Stimulated activated CD8-positive, alpha-beta memory T cell treated with anti-CD3 and anti-CD28 coated beads, Interleukin-12 subunit alpha, Interleukin-12 subunit beta, amount 100 ng/mL, for 4 hours (primary cell): ENCODE data around the gene FBXL4.
"Not testable (repeated sequence)": the region's sequence is repeated elsewhere in the genome, so short reads cannot be mapped to it uniquely, and the experiment has no call there.

ENCODE experiments used
- DNase-seq: peaks from one replicate; pipeline ENCODE4 v3.0.0-alpha.2; 2020; ENCODE audit warnings: low read depth

FBXL4 gene

DNA sequence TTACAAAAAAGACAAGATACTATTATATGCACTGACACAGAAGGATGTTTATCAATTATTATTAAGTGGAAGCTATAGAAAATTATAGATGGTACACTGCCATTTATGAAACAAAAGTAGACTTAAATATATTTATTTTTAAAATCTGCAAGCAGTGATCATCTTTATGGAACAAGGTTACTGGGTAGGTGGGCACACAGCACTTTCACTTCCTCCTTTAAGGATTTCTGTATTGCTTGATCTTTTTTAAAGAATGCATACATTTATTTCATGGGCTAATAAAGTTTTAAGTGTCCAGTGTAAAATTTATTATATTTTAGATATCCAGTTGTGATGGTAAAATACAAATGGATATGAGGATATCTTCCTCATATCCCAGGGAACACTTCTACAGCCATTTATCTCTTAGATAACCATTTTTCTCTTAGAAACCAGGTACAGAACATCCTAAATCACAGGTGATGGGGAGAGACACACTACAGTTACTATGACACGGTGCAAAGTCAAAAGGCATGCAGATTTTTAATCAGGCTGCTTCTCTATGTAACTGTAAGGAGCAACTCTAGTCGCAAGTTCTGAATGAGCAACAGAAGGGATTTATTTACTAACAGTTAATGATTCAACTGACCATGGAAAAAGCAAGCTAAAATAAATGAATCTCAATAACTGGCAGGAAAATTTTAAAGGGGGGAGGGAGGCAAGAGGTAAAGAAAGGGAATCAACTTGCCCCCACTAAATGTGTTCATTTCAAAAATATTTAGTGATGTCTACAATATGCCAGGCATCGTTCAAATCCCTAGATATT is 2.2 kb downstream of the FBXL4 start:
- DNase-seq = no peak

DNA sequence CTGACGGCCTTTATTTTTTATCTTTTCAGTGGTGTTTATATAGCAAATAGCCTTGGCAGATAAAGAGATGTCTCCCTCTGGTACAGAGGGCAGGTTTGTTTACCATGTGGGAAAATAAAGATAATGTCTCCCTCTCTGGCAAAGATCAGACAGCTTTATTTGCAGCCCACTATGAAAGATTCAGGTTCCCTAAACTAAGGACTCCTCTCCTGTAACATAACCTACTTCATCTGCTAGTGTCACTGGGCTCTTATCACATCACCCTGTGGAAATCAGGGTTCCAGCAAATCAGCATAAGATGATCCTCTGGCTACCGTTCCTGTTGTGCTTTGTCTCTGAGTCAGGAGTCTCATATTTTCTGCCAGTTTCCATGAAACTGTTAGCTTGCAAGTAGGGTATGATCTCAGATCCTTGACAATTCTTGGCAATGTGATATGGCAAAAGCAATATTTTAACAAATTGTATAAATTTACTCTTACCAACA is 3.1 kb downstream of the FBXL4 start:
- DNase-seq = no peak

DNA sequence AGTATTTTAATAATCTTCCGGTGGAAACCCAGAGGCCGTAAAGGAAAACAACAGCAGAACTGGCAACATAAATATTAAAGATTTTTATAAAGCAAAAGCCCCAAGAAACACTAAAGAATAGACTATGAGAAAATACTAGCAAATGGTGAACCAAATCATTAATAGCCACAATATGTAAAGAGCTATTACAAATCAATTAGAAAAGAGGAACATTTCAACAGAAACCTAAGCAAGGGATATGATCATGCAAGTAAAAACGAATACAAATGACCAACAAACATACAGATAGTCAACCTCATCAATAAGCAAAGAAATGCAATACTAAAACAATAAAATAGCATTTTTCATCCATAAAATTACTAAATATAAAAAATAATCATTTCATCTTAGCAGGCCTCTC is 3.6 kb downstream of the FBXL4 start:
- DNase-seq = no peak

DNA sequence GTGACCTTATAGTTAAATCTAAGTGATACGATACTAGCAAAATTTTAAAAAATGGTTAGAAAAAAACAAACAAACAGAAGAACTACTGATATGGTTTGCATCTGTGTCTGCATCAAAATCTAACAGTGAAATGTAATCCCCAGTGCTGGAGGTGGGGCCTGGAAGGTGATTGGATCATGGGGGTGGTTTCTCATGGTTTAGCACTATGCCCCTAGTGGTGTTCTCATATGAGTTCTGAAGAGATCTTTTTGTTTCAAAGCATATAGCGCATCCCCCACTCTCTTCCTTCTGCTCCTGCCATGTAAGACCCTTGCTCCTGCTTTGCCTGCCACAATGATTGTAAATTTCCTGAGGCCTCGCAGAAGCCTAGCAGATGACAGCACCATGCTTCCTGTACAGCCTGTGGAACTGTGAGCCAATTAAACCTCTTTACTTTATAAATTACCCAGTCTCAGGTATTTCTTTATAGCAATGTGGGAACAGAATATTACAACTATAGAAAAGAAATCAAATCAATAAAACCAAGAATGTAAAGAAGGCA is 5.4 kb downstream of the FBXL4 start:
- DNase-seq = no peak

DNA sequence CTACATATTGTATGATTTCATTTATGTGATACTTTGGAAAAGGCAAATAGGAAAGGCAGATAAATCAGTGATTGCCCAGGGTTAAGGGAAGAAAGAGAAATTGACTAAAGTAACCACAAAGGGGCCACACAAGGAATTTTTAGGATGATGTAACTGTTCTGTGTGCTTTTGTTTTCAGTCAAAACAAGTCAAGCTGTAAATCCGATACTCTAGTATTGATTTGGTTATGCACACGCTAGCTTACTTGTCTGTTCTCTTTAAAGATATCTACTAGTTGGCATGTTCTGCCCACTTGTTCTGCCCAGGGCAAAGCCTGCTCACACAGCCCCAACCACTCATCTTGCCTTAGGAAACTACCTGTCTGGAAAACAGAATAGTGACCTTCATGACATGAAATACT is 6.4 kb downstream of the FBXL4 start:
- no peak for DNase-seq

DNA sequence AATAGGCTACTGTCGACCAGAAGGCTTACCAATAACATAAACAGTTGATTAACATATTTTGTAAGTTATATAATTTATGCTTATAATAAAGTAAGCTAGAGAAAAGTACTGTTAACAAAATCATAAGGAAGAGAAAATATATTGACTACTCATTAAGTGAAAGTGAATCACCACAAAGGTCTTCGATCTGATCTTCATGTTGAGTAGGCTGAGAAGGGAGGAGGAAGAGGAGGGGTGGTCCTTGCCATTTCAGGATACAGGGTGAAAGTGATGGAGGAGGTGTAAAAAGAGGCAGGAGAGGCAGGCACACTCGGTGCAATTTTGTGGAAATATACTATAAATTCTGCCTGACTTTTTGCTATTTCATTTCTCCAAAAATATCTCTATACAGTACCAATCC is 10.4 kb downstream of the FBXL4 start:
- DNase-seq = no peak

DNA sequence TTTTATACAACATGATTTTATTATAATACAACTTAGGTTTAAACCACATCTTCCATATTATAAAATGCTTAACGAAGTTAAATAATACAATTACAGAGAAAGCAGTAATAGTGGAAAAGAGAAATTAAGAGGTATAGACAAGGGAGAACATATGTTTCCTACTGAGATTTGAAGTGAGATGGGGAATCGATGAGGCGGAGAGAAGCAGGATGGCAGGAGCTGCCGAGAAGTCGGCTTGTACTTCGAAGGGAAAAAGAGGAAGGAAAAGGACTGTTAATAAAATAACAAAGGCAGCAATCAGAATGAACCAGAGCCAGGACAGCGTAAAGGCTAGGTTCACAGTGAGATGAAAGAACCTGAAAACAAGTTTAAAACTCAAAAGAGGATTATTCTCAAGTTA is 15.4 kb downstream of the FBXL4 start:
- DNase-seq = no peak

DNA sequence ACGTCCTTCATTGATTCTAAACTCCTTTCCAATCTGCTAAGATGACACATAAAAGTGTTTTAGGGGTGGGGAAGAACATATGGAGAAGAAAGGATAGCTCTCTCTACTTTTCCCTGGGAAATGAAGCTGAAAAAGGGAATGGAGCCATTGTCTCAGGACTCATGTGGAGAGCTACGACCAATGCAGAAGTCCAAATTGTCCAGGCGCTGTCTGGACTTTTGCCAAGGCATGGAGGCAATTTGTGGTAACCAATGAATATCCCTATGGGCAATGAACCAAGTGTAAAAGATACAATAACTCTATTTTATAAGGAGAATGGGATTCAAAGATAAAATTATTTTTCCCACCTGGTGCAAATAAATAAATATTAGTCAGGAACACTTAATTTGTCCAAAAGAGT is 16.1 kb downstream of the FBXL4 start:
- DNase-seq = no peak

DNA sequence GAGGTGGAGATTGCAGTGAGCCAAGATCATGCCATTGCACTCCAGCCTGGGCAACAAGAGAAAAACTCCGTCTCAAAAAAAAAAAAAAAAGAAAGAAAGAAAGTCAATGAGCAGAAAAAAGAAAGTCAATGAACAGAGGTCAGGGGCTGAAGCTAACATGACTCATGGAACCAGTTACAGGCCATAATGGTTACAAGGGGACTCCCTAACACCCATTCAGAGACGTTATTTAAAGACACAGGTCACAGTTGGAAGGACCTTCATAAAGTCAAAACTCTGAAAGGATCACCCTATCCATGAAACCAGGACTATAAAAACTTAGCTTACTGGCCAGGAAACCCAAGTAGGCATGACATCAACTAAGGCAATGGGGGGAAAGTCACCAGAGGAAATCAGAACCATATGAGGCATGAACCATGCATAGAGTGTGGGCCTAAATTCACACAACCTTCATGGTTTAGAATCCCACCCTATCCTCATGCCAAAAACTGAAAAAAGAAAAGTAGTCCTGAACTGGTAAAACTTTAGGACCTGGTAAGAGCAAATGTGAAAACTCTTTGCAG is 18.2 kb downstream of the FBXL4 start:
- DNase-seq = no peak

DNA sequence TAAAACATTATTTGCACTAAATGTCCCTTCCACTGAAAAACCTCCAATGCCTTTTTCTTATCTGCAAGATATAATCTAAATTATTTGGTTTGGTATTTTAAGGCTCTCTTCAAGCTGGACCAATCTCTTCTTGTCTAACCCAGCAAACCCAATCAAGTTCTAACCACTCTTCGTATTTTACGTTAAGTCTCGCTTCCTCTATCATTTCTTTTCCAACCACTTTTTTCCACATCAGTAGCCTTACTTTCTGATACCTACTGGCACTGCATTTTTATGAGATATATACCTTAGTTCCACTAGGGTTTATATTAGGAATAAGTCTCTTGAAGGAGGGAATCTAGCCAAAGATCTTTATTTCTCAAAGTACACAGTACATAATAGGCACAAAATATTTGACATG is 19.1 kb downstream of the FBXL4 start:
- no peak for DNase-seq

DNA sequence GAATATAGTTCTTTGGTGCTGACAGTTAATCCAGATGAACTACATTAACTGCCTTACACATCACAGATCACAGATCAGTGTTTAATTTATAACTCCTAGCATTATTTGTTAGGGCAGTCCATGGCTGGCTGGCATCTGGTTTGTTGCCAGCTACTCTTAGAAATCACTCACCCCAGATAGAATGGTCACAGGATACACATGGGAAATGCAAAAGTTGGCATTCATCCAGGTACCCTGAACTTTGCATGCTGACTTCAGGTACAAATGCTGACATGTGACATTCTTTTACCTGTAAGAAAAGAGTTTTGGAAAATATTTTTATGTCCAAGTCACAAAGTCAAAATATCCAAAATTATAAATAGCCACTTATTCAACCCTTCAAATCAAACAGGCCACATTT is 20.2 kb downstream of the FBXL4 start:
- DNase-seq = no peak

DNA sequence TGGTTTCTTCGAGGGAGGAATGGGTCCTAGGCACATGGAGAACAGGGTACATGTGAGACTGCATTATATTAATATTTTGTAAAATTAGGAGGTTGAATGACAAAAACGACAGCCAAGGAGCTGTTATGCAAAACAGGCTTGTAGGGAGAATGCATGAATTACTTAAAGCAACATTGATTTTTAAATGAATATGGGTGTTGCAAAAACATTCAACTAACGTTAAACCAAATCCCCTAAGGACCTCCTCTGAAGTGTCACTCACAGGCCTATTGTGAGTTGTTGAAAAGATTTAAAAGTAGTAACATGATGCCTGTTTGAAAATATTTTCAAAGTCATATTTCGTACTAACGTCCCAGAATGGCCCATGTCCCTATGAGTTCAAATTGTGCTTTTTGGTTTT is 21.9 kb downstream of the FBXL4 start:
- no peak for DNase-seq

DNA sequence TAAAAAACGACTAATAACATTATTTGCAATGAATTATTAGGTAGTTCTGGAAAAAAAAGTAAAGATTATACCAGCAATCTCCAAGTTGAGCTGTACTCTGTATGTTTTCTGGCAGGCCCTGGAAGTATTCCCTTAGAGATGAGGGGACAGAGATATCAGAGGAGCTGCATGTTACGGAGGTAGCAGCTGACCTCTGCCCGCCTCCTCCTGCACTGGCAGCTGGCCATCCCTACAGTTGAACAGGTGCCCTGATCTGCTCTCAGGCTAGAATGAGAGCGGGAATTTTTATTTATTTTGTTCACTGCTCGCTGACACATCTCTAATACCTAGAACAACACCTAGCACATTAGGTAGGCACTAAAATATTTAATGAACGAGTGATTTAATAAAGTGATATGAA is 23.1 kb downstream of the FBXL4 start:
- DNase-seq = no peak

DNA sequence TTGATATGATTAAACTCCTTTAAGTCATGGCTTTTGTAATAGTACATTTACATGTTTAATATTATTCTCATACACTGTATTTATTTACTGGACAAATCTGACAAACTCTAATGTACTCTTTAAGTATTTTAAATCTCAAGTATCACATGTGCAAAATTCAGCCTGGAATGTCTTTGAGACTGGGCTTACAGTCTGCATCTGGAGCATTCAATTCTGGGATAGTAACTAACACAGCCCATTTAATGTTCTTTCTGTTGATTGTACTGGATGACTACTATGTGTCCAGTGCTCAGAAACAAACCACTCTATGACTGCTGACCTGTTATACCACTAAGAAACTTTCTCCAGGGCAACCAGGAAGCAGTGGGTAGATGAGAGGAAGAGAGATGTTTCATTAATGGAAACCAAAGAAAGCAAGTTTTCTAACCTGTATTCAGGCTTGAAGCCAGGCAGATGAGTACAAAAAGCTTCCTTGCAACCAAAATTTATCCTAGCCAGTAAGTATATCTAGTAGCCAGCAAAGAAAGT is 26.8 kb downstream of the FBXL4 start:
- no peak for DNase-seq

DNA sequence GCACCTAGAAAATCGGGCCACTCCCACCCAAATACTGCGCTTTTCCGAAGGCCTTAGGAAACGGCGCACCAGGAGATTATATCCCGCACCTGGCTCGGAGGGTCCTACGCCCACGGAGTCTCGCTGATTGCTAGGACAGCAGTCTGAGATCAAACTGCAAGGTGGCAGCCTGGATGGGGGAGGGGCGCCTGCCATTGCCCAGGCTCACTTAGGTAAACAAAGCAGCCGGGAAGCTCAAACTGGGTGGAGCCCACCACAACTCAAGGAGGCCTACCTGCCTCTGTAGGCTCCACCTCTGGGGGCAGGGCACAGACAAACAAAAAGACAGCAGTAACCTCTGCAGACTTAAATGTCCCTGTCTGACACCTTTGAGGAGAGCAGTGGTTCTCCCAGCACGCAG is 36.8 kb downstream of the FBXL4 start:
- not testable (repeated sequence) for DNase-seq

DNA sequence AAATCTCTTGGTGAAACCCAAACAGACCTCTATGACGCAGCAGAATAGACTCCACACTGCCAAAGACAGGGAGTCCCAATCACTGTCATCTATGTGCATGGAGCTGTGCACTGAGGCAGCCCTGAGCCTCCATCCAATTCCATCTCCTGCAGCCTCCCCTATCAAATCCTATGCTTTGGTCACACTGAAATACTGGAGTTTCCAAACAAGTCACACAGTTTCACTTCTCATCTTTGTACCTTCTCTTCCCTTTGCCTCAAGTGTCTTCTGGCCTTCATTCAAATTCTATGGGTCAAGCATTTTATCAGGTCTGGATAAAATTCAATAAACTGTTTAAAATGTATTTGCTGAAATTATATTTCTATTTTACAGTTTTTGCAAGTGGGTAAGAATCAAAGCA is 38.5 kb downstream of the FBXL4 start:
- DNase-seq = no peak

DNA sequence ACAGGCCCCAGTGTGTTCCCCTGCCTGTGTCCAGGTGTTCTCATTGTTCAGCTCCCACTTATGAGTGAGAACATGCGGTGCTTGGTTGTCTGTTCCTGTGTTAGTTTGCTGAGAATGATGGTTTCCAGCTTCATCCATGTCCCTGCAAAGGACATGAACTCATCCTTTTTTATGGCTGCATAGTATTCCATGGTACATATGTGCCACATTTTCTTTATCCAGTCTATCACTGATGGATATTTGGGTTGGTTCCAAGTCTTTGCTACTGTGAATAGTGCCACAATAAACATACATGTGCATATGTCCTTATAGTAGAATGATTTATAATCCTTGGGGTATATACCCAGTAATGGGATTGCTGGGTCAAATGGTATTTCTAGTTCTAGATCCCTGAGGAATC is 41.4 kb downstream of the FBXL4 start:
- DNase-seq = not testable (repeated sequence)

DNA sequence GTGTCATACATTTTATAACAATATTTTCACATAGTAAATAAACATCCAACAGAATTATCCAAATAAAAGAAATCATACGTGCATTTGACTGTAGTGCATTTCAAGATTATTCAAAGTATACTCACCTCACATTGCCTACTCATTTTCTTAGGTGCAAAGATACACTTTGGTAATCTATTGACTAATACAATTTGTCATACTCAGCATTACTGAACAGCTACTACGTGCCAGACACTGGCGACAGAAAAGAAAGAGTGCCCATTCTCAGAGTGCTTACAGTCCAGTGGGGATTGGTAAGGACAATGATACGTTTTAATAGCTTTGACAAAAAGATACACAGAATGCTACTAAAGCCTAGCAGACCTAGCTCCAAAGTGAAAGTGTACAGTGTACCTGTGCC is 42.0 kb downstream of the FBXL4 start:
- no peak for DNase-seq

DNA sequence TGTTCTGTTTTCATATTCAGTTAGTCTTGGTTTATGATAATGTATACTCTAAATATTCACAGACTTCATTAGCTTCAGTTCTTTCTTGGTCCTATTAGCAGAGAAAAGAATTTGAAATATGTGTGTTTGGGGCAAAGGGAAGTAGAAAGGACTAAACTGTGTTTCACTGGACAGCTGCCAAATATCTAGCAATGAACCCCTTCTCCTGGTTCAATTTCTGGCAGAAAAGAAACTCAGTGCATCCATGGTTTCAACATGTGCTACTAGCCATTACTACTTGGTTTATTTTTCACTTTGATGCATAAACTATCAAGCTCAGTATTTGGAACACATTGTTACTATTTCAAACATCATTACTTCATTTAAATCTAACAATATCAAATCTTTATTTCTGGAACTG is 43.6 kb downstream of the FBXL4 start:
- DNase-seq = no peak

DNA sequence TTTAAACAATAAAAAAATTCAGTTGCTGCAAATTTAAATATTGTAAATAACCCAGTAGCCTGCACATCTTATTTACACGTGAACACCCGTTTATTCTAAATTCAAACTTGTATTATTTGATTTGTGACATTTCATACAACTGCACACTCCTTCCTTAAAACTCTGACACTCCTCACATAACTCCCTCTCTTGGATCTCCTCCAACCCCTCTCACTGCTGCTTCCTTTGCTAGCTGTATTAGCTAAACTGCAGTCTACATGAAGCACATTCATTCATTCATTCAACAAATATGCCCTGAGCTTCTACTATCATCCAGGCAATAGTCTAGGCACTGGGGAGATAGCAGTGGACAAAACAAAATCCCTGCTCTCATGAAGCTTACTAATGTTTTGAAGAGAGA is 47.0 kb downstream of the FBXL4 start:
- DNase-seq = no peak

DNA sequence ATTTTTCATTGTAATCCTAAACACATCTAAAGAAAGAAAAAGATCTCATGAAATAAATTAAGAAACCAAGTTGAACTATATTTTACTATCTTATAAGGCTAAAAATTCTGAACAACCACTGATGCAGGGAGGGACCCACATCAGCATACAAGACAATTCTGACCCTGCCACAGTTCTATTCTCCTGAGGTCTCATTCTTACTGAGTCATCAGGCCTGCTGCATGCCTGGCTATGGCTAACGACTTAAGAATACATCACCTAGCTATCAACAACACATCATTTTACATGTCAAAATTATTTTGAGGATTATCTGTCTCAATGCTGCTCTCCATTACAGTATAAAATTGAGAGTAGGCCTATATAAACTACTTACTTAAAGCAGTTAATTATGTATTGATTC is 52.9 kb downstream of the FBXL4 start:
- DNase-seq = no peak

DNA sequence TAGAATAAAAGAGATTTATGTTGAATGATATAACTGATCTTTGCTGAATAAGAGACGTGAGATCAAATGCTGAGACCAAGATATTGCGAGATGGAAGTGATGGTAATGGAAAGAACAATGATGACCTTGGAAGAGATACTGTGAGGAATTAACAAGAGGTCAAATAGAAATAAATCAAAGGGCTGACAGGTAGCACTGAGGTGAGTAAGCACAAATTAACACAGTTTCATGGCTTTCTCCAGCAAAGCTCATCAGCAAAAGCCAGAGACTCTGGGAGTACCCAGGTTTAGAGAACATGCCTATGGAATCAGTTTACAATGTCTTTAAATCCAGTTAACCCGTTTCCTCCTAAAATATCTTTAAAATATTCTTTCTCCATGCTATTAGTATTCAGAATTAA is 60.1 kb downstream of the FBXL4 start:
- DNase-seq = no peak

DNA sequence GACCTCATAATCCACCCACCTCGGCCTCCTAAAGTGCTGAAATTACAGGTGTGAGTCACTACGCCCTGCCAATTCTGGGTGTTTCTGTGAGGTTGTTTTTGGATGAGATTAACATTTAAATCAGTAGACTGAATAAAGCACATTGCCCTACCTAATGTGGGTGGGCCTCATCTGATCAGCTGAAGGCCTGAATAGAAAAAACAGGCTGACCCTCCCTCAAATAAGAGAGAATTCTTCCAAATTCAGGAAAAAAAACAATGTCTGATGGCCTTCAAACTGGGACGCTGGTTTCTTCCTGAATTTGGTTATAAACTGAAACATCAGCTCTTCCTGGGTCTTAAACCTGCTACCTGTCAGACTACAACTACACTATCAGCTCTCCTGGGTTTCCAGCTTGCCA is 62.4 kb downstream of the FBXL4 start:
- DNase-seq = no peak

DNA sequence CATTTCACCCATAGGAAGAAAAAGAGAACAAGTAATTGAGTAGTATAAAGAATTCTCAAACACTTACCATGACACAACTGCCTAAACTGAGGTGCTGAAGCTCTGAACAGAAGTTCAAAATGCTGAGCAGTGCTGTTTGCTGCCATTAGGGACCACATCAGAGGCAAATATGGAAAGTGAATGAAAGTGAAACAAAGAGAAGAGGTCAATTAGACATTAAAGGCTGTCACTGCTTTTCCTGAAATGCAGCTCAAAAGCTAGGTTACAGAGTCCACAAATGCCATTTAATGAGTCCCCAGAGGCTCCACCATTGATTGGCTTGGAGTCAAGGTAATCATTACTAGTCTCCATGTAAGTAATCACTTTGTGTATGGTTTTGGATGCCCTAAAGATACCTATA is 67.3 kb downstream of the FBXL4 start:
- no peak for DNase-seq
